Peyer's patch (tissue), 4 donors: ENCODE measurements around the gene CACNA1H.

Experiments used
- POLR2A ChIP-seq, 2 donors: fragments of 450-650 bp; IDR thresholded peaks; one replicate each; pipeline ENCODE4 v1.5.1; 2017; ENCODE audit warnings: antibody characterized with exemption in 2 of 2, mild to moderate bottlenecking in 2 of 2, moderate library complexity in 2 of 2
- TF ChIP-seq, protein P1 (sequence below), 6 experiments: fragments of 450-650 bp in 4 of 6; fragments of 200-600 bp in 2 of 6; sonication (generic) in 1 of 6; IDR thresholded peaks; one replicate each; pipeline ENCODE4 v1.5.1; 2017 to 2019; ENCODE audit warnings: antibody characterized with exemption in 6 of 6, mild to moderate bottlenecking in 3 of 6, moderate library complexity in 1 of 6

GRCh38 chr16:1194665-1195392 lies 41.9 kb downstream of the CACNA1H start:
- TF ChIP-seq POLR2A (IDR thresholded peaks at IDR 0.05), result no peak
- TF ChIP-seq, protein P1, sequence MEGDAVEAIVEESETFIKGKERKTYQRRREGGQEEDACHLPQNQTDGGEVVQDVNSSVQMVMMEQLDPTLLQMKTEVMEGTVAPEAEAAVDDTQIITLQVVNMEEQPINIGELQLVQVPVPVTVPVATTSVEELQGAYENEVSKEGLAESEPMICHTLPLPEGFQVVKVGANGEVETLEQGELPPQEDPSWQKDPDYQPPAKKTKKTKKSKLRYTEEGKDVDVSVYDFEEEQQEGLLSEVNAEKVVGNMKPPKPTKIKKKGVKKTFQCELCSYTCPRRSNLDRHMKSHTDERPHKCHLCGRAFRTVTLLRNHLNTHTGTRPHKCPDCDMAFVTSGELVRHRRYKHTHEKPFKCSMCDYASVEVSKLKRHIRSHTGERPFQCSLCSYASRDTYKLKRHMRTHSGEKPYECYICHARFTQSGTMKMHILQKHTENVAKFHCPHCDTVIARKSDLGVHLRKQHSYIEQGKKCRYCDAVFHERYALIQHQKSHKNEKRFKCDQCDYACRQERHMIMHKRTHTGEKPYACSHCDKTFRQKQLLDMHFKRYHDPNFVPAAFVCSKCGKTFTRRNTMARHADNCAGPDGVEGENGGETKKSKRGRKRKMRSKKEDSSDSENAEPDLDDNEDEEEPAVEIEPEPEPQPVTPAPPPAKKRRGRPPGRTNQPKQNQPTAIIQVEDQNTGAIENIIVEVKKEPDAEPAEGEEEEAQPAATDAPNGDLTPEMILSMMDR (IDR thresholded peaks at IDR 0.05), result peak; percentile 23 to 58 (median 55)
